Measurements from ENCODE around the gene SLC25A25.

The SLC25A25 gene

DNA sequence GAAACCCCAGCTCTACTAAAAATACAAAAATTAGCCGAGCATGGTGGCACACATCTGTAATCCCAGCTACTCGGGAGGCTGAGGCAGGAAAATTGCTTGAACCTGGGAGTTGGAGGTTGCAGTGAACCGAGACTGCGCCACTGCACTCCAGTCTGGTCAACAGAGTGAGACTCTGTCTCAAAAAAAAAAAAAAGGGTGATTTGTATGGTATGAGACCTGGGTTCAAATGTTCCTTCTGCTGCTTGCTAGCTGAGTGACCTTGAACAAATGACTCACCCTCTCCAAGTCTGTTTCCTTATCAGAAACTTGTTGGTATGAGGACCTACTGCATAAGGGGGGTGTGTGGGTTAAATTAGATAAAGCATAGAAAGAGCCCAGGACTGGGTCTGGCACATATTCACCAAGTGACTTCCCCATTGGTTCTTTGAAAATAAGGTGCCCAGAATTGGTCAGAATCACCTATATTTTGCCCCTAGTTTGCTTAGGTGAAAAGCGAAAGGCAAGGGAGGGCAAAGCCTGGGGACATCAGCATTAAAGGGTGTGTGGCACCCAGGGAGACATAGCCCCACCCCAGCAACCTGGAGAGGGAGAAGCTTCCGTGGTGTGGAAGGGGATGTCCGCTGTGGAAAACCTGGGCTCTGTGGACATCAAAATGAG, 9.9 kb downstream of the SLC25A25 start:
- DNase-seq = no peak

DNA sequence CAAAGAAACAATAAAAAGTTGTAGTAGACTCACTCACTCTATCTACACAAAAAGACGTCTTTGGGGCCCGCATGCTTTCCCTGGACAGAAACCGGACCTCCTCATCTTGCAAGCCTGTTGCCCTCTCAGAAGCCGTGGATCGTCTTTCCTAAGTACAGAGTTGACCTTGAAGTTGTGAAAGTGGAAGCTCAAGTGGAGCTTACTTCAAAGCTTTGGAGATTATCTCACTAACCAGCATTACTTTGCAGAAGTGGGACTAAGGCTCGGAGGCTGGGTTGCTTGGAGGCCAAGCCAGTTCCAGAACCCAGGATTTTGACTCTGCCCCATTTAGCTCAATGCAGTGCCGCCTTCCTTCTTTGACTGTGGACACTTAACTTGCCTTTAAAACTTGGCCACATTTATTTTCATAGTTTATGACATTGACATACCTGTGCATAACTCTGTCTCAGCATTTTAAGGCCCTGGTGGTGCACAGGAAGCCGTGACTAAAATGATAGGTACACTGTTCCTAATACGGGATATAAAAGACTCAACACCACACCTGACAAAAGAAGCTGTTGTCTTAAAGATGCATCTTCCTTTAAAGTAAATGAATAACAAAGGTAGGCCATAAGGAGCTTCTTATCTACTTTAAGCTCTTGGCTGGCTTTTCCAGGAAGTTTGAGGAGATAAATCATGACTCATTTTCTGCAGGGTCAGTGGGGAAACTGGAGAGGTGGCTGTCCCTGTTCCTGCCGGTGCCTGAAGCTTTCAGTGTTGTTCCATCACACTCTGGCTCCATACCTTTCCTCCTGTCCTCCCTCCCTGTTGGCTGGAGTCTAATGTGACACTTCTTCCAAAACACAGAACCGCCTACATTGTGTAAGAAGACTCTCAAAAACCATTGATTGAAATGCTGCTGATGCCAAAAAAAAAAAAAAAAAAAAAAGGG, 10.7 kb downstream of the SLC25A25 start:
- no peak for DNase-seq

DNA sequence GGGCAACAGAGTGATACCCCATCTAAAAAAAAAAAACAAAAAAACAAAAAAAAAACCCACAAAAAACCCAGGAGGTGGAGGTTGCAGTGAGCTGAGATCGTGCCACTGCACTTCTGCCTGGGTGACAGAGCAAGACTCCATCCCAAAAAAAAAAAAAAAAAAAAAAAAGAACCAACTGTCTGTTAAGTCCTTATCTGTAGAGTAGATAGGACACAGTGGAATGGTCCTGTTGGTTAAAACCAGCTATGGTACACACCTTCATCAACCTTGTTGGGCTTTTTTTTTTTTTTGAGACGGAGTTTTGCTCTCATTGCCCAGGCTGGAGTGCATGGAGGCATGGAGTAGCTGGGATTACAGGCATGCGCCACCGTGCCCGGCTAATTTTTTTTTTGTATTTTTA, 12.2 kb downstream of the SLC25A25 start:
- no peak for DNase-seq

DNA sequence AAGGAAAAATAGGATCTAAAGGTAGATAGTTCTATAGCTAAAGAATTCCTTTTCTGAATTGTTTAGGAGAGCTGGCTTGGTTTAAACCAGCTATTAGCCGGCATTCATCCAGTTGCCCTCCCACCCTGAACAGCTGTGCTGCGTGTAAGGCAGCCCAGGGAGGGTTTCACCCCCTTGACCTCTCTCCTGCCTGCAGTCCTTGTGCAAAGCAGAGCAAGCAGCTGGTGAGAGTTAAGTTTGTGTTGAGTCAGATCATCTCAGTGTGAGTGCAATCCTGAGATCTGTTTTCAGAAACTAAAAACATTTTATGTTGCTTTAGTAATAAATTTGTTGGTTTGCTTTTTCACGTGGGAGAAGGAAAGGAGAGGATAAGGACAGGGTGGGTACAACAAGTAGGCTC, 13.0 kb downstream of the SLC25A25 start:
- DNase-seq = no peak

DNA sequence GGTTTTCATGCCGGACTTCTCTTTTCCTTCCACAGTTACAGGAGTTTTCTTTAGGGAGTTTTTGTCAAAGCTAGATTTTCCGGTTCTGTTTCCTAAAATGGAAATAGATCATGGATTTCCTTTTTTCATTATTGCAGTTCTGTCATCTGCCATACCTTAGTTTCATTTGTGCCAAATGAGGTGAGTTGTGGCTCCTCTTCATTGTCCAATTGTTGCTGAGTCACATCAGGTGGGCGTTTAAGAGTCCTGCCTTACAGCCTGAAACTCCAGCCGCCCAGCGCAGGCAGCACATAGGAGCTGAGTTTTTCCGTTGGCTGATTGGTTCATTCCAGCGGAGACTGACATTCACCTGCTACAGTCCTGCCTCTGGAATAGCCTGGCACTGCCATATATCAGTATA, 14.1 kb downstream of the SLC25A25 start:
- DNase-seq = no peak

DNA sequence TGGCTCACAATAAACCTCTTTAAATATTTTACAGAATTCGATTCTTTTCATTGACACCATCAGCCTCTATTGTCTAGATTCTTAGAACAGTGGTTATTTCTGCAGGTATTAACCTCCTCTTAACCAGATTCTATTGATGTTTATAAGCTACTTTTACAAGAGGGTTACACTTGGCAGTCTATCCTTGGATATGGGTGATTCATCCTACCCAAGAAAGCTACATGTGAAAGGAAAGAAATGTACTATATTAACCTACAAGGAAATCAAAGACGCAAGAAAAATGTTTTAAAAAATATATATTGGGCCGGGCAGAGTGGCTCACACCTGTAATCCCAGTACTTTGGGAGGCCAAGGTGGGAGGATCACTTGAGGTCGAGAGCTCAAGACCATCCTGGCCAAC, 16.7 kb downstream of the SLC25A25 start:
- DNase-seq = no peak

DNA sequence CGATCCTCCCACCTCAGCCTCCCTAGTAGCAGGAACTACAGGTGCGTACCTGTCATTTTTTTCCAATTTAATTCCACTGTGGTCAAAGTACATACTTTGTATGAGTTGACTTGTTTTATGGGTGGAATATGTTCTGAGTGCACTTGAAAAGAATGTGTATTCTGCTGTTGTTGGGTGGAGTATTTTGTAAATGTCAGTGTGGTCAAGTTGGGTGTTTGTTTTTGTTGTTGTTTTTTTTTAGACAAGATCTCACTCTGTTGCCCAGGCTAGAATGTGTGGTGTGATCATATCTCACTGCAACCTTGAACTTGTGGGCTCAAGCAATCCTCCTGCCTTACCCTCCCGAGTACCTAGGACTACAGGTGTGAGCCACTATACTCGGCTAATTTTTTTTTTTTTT, 17.9 kb downstream of the SLC25A25 start:
- no peak for DNase-seq

DNA sequence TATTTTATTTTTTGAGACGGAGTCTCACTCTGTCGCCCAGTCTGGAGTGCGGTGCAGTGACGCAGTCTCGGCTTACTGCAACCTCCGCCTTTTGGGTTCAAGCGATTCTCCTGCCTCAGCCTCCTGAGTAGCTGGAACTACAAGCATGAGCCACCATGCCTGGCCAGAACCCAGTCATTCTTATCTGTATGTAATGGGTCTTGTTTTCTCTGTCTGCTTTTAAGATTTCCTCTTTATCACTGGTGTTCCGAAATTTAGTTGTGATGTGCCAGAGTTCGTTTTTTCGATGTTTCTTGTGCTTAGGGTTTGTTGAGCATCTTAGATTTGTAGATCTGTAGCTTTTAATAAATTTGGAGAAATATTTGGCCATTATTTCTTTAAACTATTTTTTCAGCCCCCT, 19.2 kb downstream of the SLC25A25 start:
- no peak for DNase-seq

DNA sequence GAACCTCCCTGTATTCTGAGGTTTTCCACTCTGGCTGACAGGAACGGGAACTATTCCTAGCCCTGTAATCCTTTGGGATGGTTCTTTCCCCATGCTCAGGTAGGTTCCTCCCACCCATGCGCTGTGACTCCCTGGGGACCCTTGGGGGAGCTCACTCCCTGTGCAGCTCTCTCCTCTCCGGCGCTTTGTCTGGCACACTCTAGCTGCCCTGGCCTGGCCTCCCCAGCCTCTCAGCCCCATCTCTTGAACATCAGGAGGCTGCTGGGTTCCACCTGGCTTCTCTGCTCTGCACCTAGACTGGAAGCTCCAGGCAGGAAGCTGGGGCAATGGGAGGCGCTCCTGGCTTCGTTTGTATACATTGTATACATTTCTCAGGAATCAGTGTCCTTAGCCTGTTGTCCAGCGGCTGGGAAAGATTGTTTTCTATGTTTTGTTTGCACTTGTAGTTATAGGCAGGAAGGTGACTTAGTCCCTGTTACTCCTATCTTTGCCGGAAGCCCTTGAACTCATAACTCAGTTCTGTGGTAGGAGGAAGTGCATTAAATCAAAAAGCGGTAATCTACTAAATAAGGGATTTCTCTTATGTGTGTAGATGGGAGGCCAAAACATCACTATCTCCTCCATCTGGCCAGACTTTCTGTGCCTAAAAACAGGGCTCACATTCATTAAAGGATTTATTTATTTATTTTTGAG, 20.4 kb downstream of the SLC25A25 start:
- no peak for DNase-seq

DNA sequence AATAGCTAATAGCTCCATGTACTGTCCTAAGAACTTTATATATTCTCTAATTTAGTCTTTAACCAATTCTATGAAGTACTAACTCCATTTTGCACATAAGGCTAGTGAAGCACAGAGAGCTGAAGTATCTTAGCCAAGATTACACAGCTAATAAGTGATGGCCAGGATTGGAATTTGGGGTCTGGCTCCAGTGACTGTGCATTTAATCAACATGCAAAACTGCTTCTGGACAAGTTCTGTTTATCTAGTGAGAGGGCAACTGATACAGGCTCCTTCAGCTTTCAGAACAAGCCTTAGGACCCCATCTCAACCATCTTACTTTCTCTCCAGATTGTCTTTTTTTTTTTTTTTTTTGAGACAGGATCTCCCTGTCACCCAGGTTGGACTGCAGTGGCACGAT, 21.3 kb downstream of the SLC25A25 start:
- no peak for DNase-seq

DNA sequence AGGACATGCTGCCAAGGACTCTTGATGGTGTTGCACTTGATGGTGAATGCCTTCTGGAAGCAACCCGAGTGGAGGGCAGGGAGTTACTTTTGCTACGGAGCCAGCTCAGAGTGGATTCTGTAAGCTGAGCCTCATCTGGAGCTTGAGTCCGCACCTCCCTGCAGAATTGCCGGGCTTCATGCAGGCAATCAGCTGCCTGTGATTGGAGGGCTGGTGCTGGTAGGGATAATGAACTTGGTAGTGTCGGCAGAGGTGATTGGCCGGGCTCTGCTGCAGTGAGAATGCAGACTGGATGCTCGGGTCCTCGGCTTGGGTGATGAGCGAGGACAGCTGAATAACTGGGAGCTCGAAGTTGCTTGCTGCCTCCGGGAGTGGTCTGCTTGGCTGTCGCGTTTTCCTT, 23.1 kb downstream of the SLC25A25 start:
- peak; percentile 92 for DNase-seq

DNA sequence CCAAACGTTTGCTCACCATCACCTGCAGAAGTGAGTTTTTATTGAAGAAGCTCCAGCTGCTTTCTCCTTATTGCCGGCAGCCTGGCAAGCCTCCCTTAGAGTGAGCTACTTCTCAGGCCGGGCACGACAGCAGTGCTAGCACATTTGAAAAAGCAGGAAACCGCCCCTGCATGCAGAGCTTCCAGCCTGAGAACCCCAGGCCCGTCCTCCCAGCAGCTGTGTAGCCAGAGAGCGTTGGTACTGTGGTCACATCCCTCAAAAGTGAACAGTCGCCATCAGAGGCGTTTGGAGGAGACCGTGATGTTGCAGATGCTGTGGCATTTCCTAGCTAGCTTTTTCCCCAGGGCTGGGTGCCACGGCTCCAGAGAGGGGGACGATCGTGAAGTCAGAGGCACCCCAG, 23.5 kb downstream of the SLC25A25 start:
- DNase-seq = no peak

DNA sequence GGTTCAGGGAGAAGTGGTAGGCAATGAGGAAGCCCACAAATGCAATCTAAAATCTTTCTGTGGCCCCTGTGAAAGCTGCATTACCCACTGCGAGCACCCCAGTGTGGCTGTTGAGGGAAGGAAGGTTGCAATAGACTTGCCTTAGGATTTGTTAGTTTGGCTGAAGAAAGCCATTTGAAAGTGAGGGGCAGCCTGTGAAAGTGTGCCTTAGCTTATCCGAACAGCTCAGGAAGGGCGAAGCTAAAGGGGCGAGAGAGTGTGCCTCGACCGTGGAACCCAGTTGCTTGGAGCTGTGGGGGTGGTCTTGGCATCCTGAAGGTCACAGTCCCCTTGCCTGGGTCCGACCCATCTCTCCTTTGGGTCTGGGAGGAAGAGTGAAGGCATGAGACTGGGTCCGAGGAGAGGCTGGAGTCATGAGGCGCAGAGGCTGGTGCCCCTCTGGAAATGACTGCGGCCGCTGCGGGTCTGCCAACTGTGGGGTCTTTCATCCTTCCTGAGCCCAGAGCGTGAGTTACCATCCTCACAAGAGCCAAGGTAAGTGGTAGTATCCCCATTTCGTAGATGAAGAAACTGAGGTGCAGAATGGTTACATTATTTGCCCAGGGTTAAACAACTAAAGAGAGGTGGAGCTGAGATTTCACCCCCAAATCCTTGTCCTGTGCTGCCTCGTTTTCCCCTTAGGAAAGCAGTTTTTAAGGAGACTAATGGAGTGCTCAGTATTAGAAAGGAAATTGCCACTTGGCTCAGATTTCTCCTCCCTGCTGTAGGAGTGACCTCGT, 24.4 kb downstream of the SLC25A25 start:
- no peak for DNase-seq

DNA sequence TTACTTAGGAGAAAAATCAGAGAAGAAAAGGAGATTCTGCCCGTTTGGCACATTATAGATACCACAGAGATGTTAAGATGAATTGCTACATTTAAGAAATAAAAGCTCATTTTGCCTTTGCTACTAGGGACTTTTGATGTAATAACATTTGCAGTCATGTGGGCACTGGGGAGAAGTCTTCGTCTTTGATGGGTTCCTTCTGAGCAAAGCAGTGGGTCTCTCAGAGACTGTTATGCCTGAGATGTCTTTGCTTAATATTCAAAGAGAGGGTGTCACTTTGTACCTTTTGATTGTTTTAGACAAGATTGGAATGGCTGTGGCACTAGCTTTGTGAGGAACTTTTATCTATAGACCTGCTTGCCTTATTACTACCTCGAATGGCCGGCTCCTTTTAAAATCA, 25.0 kb downstream of the SLC25A25 start:
- DNase-seq = no peak

DNA sequence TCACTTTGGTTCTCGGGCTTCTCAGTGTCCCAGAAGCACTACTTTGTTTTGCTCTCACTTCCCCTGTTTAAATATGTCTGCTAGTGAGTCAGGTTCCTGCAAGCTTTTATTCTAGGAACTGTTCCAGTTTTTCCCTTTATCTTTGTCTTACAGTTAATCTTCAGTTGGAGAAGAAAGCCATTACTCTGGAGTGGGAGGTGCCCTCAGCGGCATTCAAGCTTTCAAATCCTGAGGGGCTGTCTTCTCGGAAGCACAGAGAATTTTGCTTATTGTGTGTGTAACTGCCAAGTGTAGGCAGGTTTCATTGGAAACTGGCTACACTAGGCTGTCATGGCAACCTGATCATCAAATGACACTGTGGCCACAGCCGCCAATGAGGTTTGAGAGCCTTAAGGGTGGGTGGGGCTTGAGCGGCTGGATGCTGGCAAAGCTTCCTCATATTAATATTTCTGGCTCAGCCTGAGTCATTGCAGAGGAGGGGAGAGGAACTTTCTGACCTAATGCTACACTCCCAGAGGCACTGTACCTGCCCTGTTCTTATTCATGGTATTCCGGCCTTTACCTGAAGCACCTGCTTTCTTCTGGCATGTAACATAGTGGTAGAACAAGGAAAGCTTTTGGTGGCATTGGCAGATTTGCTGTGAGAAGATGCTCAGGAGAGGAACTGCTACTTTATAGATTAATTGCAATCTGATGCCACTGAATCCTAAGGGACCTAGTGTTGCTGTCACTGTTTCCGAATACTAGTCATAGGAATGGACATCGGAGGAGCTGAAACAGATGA, 26.3 kb downstream of the SLC25A25 start:
- DNase-seq = peak; percentile 96

DNA sequence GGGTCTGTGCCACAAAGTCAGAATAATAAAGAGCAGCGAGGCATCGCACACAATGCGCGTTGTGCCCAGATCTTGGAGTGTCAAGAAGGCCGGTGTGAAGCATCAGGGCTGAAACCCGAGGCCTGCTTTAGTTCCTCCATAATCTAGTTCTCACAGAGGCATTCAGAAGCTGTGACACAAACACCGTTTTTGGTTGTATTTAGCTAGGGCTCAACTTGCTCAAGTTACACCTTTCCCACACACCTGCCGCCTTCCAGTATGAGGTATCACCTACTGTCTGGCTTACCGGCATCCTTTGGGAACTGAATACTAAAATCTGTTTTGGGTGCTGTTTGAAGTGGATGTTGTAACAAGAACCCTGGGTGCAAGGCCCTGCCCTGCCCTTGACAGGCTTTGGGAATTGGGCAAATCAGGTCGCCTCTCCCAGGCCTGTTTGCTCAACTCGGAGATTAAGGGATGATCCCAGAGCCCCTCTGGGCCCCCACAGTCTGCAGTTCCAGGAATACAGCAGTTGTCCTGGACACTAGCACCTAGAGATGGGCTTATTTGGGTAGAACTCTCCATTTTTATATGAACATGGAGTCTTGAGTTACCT, 27.0 kb downstream of the SLC25A25 start:
- no peak for DNase-seq

DNA sequence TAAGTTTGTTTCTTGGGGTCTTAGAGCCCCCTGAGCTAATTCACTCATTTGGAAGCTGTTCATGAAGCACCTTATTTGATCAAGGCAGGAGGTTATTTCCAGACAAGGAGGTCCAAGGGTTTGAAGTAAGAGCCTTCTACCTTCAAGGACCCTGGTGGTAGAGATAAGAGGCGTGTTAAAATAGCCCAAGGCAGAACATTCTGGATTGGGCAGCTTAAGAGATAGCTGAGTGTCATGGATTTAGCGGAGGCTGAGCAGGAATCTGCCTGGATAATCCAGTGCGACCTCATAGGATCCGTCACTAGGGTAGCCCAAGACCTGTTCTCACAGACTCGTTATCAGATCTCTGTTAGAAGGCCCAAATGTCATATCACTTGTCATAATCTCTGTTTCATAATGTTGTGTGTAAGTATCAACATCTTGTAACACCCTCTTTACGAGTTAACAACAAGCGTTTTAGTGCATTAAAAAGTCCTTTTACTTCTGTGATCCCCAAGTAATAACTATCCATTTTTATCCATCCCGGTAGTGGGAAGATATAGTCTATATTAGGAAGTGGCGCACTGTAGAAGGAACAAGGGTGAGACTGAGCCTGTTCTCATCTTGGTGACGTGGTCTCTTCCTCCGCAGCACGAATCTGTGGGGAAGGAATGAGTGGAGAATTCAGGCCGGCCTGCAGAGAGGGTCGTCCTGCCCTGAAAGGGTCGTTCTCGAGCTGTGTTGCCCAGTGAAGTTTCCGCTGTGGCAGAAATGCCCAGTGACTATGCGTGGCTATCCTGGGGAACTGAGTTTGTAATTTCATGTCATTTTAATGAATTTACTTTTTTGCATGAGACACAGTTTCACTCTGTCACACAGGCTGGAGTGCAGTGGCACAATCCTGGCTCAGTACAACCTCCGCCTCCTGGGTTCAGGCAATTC, 28.8 kb downstream of the SLC25A25 start:
- no peak for DNase-seq

DNA sequence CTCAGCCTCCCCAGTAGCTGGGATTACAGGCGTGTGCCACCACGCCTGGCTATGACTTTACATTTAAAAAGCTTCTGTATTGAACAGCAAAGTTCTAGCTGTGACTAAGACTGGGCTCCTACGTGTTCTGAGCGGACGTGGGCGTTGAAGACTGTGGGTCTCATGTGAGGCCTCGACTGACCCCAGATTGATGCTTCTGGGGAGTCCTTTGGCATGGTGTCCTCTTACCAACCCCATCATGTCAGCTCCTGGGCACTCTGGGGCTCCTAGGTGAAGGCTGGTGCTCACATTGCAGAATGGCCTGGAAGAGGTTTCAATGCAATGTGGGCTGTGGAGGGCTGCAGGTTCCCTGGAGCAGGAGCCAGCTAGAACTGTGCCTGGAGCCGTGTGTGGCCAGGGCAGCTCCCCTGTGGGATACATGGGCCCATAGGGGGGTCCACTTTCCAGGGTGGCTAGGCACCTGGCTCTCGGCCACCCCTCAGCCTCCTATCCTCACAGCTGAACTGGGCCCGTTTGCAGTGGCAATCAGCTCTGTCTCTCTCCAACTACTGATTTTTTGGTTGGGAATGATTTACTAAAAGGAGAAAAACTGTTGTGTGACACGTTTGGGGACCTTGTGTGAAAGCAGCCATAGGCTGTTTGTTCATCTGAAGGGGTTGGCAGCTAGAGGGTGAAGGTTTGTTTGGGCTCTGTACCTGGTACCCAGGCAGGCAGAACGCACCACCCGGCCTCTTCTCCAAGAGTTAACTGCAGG, 29.7 kb downstream of the SLC25A25 start:
- no peak for DNase-seq

DNA sequence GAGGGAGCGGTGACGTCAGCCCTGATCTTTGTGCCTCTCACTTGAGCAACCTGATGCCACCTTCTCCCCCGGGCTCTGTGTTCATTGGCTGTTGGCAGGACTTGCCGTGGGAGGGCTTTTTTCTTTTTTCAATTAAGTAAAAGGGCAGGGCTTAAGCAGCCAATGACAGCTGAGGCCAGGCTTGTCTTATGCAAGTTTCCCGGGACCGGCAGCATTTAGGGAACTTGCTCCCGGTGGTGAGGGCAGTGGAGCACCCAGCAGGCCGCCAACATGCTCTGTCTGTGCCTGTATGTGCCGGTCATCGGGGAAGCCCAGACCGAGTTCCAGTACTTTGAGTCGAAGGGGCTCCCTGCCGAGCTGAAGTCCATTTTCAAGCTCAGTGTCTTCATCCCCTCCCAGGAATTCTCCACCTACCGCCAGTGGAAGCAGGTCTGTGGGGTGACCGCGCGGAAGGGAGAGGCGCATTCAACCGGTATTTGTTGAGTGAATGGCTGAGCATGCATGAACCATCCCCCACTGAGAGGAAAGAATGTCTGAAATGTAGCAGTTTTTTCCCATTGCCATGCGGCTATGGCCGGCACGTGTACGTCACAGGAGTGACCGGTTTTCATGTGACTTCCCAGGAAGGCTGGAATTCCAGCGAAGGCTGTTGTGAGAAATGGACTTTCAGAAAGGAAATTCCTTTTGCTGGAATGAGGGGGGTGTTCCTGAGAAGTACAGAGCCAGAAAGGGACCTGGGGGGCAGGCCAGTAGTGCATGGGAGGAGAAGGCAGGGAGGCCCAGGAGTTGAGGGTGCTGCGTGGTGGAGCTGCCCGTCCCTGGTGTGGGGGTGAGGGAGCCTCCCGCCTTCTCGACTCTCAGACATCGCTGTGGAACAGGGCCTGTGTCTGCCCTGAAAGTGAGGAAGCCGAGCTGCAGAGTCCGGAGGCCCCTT, 30.5 kb downstream of the SLC25A25 start:
- DNase-seq = peak; percentile 98
